HG03280 (cell line): Measurements from ENCODE around the gene TMEM52.
A peak's percentile ranks its signal among the peaks of the same experiment; 100 is the strongest.

ENCODE experiments used
- ATAC-seq: cut with Tn5 transposase; IDR thresholded peaks from one replicate; pipeline ENCODE4 v1.9.1; 2021; ENCODE audit warnings: mild to moderate bottlenecking, moderate library complexity; ENCODE audit not compliant: unreplicated experiment

TMEM52 gene

GRCh38 chr1:1928231-1929101 lies 9.4 kb upstream of the TMEM52 start:
- no peak for ATAC-seq

DNA sequence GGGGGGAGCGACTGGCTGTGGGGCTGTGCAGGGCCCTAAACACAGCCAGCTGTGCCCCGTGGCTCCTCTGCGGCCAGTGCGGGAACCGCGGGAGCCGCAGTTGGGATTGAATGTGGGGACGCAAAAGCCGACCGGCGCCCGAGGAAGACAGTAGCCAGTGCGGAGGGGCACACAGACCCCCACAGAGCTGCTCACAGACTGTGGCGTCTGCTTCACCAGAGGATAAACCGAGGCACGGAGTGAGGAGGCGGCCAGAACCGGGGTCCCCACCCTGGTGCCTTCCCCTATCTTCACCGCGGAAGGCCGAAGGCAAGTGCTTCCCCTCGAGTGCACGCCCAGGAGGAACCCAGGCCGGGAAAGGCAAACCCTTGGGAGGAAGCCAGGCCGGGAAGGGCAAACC lies 8.7 kb upstream of the TMEM52 start:
- ATAC-seq = no peak

GRCh38 chr1:1926886-1927660 lies 8.0 kb upstream of the TMEM52 start:
- no peak for ATAC-seq

GRCh38 chr1:1926346-1926811 lies 7.3 kb upstream of the TMEM52 start:
- no peak for ATAC-seq

GRCh38 chr1:1925437-1926345 lies 6.6 kb upstream of the TMEM52 start:
- ATAC-seq = no peak

DNA sequence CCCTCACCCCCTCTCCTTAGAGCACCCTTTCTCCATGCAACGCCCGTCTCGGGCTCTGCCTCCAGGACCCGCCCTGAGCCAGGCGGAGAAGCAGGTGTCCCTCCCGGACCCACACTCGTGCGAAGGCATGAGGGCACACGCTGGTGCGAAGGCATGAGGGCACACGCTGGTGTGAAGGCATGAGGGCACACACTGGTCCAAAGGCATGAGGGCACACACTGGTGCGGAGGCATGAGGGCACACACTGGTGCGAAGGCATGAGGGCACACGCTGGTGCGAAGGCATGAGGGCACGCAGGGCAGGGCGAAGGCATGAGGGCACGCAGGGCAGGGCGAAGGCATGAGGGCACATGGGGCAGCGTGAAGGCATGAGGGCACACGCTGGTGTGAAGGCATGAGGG lies 5.8 kb upstream of the TMEM52 start:
- ATAC-seq = no peak

DNA sequence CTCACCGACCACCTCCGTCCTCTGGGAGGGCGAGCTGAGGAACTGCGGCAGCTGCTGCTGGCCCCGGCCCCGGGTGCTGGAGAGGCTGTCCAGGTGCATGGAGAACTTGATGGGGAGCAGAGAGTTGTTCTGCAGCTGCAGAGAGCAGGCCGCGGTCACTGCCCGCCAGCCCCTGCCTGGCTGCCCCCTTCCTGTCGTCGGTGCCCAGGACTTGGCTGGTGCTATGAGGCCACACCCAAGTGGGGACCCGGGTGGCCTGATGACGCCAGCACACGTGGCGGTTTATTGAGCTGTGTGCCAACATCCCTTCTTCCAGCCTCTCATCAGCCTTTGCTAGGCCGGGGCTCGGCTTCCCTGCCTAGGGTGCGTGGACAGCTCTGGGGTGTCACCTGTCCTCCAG lies 5.3 kb upstream of the TMEM52 start:
- no peak for ATAC-seq

DNA sequence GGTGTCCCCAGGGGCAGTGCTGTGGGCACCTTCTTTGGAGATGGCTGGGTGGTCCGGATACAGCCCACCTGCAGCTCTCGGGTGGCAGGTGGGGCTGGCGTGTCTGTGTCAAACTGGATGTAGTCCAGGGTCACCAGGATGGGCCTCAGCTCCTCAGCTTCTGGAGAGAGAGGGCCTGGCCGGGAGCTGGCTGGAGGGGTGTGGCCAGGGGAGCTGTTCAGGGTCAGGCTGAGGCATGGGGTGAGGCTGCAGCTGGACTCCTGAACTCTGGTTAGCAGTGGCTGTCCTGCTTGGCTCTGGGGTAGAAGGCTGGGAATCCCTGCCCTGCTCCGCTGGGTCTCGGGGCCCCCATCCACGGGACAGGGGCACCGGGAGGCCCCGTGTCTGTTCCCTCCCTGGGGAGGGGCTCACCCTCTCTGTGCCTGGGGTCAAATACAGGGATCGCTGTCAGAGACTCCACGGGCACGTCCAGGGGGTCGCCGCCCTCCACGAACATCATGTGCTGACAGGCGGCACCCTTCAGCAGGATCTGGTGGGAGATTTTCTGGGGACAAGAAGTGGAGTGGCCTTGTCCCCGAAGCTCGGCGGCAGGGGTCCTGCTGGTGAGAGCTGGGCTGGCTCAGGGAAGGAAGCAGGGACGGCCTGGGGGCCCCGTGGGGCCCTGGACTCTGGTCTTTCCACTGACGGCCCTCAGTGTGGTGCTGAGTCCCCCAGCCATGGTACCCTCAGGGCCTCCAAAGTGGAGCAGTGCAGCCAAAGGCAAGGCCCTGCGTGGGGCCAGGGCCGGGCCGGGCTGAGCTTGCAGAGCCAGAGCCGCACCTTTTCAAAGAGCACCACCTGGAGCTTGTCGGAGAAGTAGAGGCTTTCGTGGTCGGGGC lies 4.1 kb upstream of the TMEM52 start:
- ATAC-seq = no peak

GRCh38 chr1:1922702-1922955 lies 3.5 kb upstream of the TMEM52 start:
- no peak for ATAC-seq

DNA sequence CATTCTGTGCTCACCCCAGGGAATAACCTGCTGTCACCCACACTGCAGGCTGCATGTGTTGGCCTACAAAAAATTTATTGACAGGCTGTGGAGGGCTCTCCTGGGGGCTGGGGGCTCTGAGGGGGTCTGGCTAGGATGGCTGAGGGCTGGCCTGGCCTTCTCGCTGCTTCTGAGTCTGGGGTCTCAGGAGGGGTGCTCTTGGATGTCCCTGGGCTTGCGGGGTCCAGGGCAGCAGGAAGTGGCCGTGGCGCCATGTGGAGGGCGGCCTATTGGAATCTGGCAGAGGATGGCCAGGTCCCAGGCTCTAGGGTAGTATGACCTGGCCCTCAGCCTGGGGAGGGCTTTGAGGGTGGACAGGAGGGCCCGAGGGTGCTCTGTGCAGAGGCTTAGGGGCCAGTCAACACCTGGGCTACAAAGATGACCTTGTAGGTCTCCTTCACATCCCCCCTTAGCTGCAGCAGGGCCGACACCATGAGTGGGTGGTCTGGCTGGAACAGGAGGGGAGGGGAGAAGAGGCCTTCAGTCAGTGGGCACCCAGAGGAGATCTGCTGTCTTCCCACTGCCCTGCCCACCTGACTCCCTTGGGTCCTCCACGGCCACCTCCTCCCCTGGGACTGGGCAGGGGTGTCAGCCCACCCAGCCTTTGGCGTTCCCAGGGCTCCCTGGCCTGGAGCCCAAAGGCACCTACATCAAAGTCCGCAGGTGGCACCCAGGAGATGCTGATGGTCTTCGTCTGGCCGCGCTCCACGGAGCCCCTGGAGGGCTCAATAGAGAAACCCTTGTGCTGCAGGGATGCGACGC lies 3.0 kb upstream of the TMEM52 start:
- no peak for ATAC-seq

DNA sequence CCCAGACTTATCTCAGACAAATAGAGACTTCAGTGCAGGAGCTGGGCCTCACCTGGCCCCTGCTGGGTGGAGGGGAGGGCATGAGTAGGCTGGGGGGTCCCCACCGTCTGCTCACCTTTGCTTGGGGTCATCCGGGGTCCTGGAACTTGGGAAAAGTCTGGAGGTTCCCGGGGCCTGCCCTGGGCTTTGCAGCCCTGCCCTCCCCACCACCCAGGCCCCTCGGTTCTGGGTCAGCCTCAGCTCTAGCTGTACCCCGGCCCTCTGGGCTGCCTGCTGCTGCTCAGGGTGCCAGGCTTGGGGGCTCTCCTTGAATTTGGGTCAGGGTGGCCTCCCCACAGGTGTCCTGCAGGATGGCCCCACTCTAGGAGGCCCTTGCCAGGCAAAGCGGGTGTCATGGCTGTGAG lies 2.4 kb upstream of the TMEM52 start:
- no peak for ATAC-seq

- ATAC-seq = no peak
Observed at GRCh38 chr1:1920608-1921458, 1.8 kb upstream of the TMEM52 start.

DNA sequence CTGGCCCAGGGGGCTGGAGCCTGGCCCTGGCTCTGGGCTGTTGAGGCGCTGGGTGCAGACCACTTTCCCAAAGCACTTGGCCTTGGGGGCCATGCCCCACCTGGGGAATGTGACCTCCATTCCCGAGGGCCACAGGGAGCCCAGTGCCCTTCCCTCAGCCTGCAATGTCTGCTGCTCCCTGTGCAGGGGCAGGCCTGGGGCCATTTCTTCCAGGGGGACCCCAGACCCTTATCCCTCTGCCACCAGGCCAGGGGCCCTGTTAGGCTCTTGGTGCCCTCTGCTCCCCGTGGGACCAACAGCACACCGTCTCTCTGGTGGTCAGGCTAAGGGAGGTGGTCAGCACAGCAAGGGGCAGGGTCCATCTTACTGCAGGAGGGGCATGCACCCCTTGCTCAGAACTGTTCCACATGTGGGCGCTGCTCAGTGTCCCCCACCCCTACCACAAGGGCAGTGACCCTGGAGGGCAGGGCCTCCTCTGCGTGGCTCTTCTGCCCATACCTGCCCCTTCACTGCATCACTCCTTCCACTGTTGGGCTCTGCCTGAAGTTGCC lies 1.1 kb upstream of the TMEM52 start:
- ATAC-seq = no peak

- peak; percentile 80 for ATAC-seq
Observed at GRCh38 chr1:1919304-1920056, 401 bp upstream of the TMEM52 start.

GRCh38 chr1:1917995-1918900 lies 831 bp downstream of the TMEM52 start:
- no peak for ATAC-seq

DNA sequence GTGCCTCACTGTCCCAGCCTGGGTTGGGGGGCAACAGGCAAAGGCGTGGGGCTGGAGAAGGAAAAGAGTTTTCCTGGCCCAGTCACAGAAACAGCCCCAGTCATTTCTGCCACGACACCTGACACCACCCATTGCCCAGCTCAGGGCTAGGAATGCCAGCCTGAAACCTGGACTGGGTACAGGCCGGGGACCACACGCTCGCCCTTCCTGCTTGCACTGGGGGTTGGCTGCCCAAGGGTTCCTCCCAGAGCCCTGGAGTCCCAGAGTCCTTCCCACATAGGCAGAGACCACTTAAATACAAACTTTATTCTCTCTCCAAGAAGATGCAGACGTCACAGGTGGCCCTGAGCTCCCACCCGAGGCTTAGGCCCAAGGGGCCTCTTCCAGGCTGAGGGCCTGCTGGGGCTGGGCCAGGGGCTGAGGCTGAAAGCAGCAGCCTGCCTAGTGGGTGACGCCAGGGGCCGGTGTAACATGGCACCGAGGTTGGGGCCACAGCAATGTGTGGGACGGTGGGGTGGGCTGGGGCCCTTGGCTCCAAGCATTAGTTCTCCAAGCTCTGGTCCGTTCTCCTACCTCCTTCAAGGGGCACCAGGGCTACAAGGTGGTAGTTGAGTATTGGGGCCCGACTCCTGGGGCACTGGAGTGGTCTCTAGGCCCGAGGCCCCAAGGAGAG lies 1.6 kb downstream of the TMEM52 start:
- ATAC-seq = no peak
